IMR-90 (cell line): ENCODE data around the gene SAMD8. TPM values are rescaled to one million over a fixed set of nuclear protein-coding genes. Genes with fewer than 3 reads are reported as not detected.

Experiments used
- ATAC-seq: fragments of 200-7000 bp; cut with Tn5 transposase; 2 replicates; pipeline ENCODE4 v1.9.1; 2020; ENCODE audit warnings: low read depth, mild to moderate bottlenecking, moderate library complexity
- BruUV-seq: library from RNA; stranded (reverse); fragments of 400-500 nt; replicated peaks from 2 replicates; lab custom pipeline; 2021; lab: Mats Ljungman, UMichigan
- CTCF ChIA-PET: fragments of 300-600 bp; formaldehyde crosslinking; extraction: SDS; loops from one replicate; lab custom pipeline; 2021; ENCODE audit warnings: antibody characterized with exemption; lab: Yijun Ruan, JAX
- POLR2A ChIA-PET: fragments of 300-600 bp; sonication (Branson Sonifier 250); formaldehyde crosslinking; loops from one replicate; lab custom pipeline; 2022; ENCODE audit warnings: antibody characterized with exemption; ENCODE audit not compliant: unreplicated experiment; lab: Charles Lee
- DNase-seq: peaks from one replicate; pipeline ENCODE4 v3.0.0; 2013
- H2AFZ ChIP-seq: replicated peaks from 2 replicates; pipeline ENCODE3; 2013; ENCODE audit warnings: low read length, mild to moderate bottlenecking; ENCODE audit not compliant: poor library complexity
- H2AK5ac ChIP-seq: 2 replicates; pipeline ENCODE4 v1.6.1; 2013; ENCODE audit warnings: low read depth, low read length, inconsistent platforms
- H2AK9ac ChIP-seq: replicated peaks from 2 replicates; pipeline ENCODE3; 2013; ENCODE audit warnings: mild to moderate bottlenecking, low read depth, low read length, moderate library complexity; ENCODE audit not compliant: poor library complexity
- H2BK120ac ChIP-seq: 2 replicates; pipeline ENCODE4 v1.6.1; 2013; ENCODE audit warnings: low read depth, low read length, inconsistent platforms
- H2BK15ac ChIP-seq: 3 replicates; pipeline ENCODE4 v1.6.1; 2013; ENCODE audit warnings: low read depth, low read length, inconsistent platforms
- H2BK20ac ChIP-seq: 2 replicates; pipeline ENCODE4 v1.6.1; 2013; ENCODE audit warnings: low read depth, mild to moderate bottlenecking, inconsistent platforms, low read length, moderate library complexity
- H2BK5ac ChIP-seq: 2 replicates; pipeline ENCODE4 v1.6.1; 2013; ENCODE audit warnings: mild to moderate bottlenecking, low read depth, low read length, inconsistent platforms; ENCODE audit not compliant: poor library complexity, severe bottlenecking
- H3K14ac ChIP-seq: replicated peaks from 2 replicates; pipeline ENCODE4 v1.6.1; 2013; ENCODE audit warnings: low read depth, low read length, inconsistent platforms
- H3K18ac ChIP-seq: 2 replicates; pipeline ENCODE4 v1.6.1; 2013; ENCODE audit warnings: low read depth, low read length, control low read depth
- H3K23ac ChIP-seq: 2 replicates; pipeline ENCODE4 v1.6.1; 2013; ENCODE audit warnings: low read depth, low read length, inconsistent platforms
- H3K27ac ChIP-seq: 2 replicates; pipeline ENCODE4 v1.5.1; 2013; ENCODE audit warnings: mild to moderate bottlenecking, control low read depth, low read length; ENCODE audit not compliant: insufficient read depth
- H3K27me3 ChIP-seq: 2 replicates; pipeline ENCODE4 v1.6.1; 2013; ENCODE audit warnings: low read length; ENCODE audit not compliant: control insufficient read depth, insufficient read depth
- H3K36me3 ChIP-seq: 2 replicates; pipeline ENCODE4 v1.6.1; 2013; ENCODE audit warnings: low read length, mixed read lengths; ENCODE audit not compliant: control insufficient read depth, insufficient read depth
- H3K4ac ChIP-seq: 2 replicates; pipeline ENCODE4 v1.6.1; 2013; ENCODE audit warnings: low read depth, low read length, inconsistent platforms
- H3K4me1 ChIP-seq: 2 replicates; pipeline ENCODE4 v1.6.1; 2013; ENCODE audit warnings: low read length, mixed read lengths; ENCODE audit not compliant: control insufficient read depth, insufficient read depth
- H3K4me2 ChIP-seq: 2 replicates; pipeline ENCODE4 v1.6.1; 2013; ENCODE audit warnings: low read depth, mild to moderate bottlenecking, control low read depth, low read length, moderate library complexity
- H3K4me3 ChIP-seq: 2 replicates; pipeline ENCODE4 v1.5.1; 2013; ENCODE audit warnings: low read depth, mild to moderate bottlenecking, control low read depth, low read length, moderate library complexity; ENCODE audit not compliant: insufficient read depth
- H3K56ac ChIP-seq: 2 replicates; pipeline ENCODE4 v1.6.1; 2013; ENCODE audit warnings: low read length, inconsistent platforms; ENCODE audit not compliant: insufficient read depth; ENCODE audit errors: extremely low read depth
- H3K79me1 ChIP-seq, 2 experiments: 2 replicates each; pipeline ENCODE4 v1.6.1; 2013; ENCODE audit warnings: low read length in 2 of 2, inconsistent platforms in 1 of 2, low read depth in 1 of 2
- H3K9ac ChIP-seq: 2 replicates; pipeline ENCODE4 v1.6.1; 2013; ENCODE audit warnings: low read depth, low read length, control low read depth
- H3K9me1 ChIP-seq: 2 replicates; pipeline ENCODE4 v1.6.1; 2013; ENCODE audit warnings: low read length, inconsistent platforms; ENCODE audit not compliant: insufficient read depth
- H3K9me3 ChIP-seq: 2 replicates; pipeline ENCODE4 v1.6.1; 2013; ENCODE audit warnings: low read length; ENCODE audit not compliant: control insufficient read depth, insufficient read depth
- H4K20me1 ChIP-seq: 2 replicates; pipeline ENCODE4 v1.6.1; 2013; ENCODE audit warnings: low read length, inconsistent platforms; ENCODE audit not compliant: insufficient read depth
- H4K5ac ChIP-seq: 2 replicates; pipeline ENCODE4 v1.6.1; 2013; ENCODE audit warnings: mild to moderate bottlenecking, low read depth, low read length, control low read depth
- H4K8ac ChIP-seq, 2 experiments: 2 replicates each; pipeline ENCODE4 v1.6.1; 2013; ENCODE audit warnings: low read depth in 2 of 2, low read length in 2 of 2, control low read depth in 1 of 2, inconsistent platforms in 1 of 2
- H4K91ac ChIP-seq: 2 replicates; pipeline ENCODE4 v1.6.1; 2013; ENCODE audit warnings: low read depth, low read length, inconsistent platforms; ENCODE audit not compliant: insufficient read depth
- BHLHE40 ChIP-seq: fragments of 150-350 bp; IDR thresholded peaks from 2 replicates; pipeline ENCODE4 v1.6.1; 2016; ENCODE audit warnings: mild to moderate bottlenecking, low read depth, low read length
- CEBPB ChIP-seq: IDR thresholded peaks from 2 replicates; pipeline ENCODE4 v1.6.1; 2012; ENCODE audit warnings: low read depth, low read length, improper control_type of control experiment
- CHD1 ChIP-seq: IDR thresholded peaks from 2 replicates; pipeline ENCODE4 v1.6.1; 2012; ENCODE audit warnings: low read depth, low read length, improper control_type of control experiment
- ELK1 ChIP-seq: fragments of 150-350 bp; IDR thresholded peaks from 2 replicates; pipeline ENCODE4 v1.6.1; 2016; ENCODE audit warnings: low read depth, mild to moderate bottlenecking, low read length, moderate library complexity, borderline replicate concordance
- MAFK ChIP-seq: IDR thresholded peaks from 2 replicates; pipeline ENCODE4 v1.6.1; 2012; ENCODE audit warnings: low read depth, low read length, improper control_type of control experiment
- MAZ ChIP-seq: IDR thresholded peaks from 2 replicates; pipeline ENCODE4 v1.6.1; 2012; ENCODE audit warnings: low read depth, mild to moderate bottlenecking, low read length, improper control_type of control experiment, moderate library complexity, borderline replicate concordance
- MXI1 ChIP-seq: IDR thresholded peaks from 2 replicates; pipeline ENCODE4 v1.6.1; 2012; ENCODE audit warnings: low read depth, mild to moderate bottlenecking, low read length, moderate library complexity, borderline replicate concordance
- NFE2L2 ChIP-seq: fragments of 150-350 bp; IDR thresholded peaks from 2 replicates; pipeline ENCODE4 v1.6.1; 2016; ENCODE audit warnings: low read depth, mild to moderate bottlenecking, low read length
- POLR2A ChIP-seq: IDR thresholded peaks from 2 replicates; pipeline ENCODE4 v1.6.1; 2012; ENCODE audit warnings: mild to moderate bottlenecking, low read depth, low read length
- RAD21 ChIP-seq: IDR thresholded peaks from 2 replicates; pipeline ENCODE4 v1.6.1; 2012; ENCODE audit warnings: low read length, improper control_type of control experiment
- RCOR1 ChIP-seq: IDR thresholded peaks from 2 replicates; pipeline ENCODE4 v1.6.1; 2012; ENCODE audit warnings: mild to moderate bottlenecking, low read length, improper control_type of control experiment; ENCODE audit not compliant: insufficient replicate concordance
- RFX5 ChIP-seq: IDR thresholded peaks from 2 replicates; pipeline ENCODE4 v1.8.0; 2012; ENCODE audit warnings: low read depth, mild to moderate bottlenecking, low read length, moderate library complexity
- SMC3 ChIP-seq: fragments of 150-350 bp; IDR thresholded peaks from 2 replicates; pipeline ENCODE4 v1.6.1; 2016; ENCODE audit warnings: low read depth, mild to moderate bottlenecking, antibody characterized with exemption, low read length, moderate library complexity
- WGBS, 2 experiments: methylation state at CpG; one replicate each; pipeline versions ENCODE4 v1.1.5 to v1.1.7; 2013; ENCODE audit warnings: missing lambda C conversion rate in 2 of 2; ENCODE audit not compliant: insufficient read length in 1 of 2; ENCODE audit errors: extremely low coverage in 2 of 2; 5-methylcytosine and 5-hydroxymethylcytosine counted together
- dilution Hi-C: fragments of 300-500 bp; cut with HindIII; formaldehyde crosslinking; loops from one replicate; pipeline ENCODE4 v1.14.3; 2018; ENCODE audit warnings: low sequenced_read_pairs; ENCODE audit not compliant: unreplicated experiment
- in situ Hi-C: fragments of 300-500 bp; cut with MboI; formaldehyde crosslinking; loops from 3 replicates; pipeline ENCODE4 v1.14.3; 2019; ENCODE audit warnings: low sequenced_read_pairs, inconsistent platforms, mixed read lengths
- intact Hi-C: fragments of 100-400 bp; cut with micrococcal nuclease; formaldehyde crosslinking; loops from 2 replicates; pipeline ENCODE4 v1.10.0; 2022
- polyA plus RNA-seq, 3 experiments: library from polyadenylated mRNA; depleted of rRNA; stranded (reverse); fragments of >200 nt; gene quantifications; 2 replicates each; pipeline ENCODE4 v1.2.3, GENCODE V29; 2012; ENCODE audit warnings: low replicate concordance in 1 of 3
- total RNA-seq: library from RNA; depleted of rRNA; stranded (reverse); fragments of >200 nt; gene quantifications from 2 replicates; pipeline ENCODE4 v1.2.3, GENCODE V29; 2012
- TF ChIP-seq, protein P1 (sequence below): fragments of 150-350 bp; IDR thresholded peaks from 2 replicates; pipeline ENCODE4 v1.6.1; 2017; ENCODE audit warnings: mild to moderate bottlenecking, antibody characterized with exemption, low read length, low read depth

Gene SAMD8
- total and polyA plus RNA-seq, 2 of the 4 experiments (the other 2 are of a cell fraction) = 10.1 to 28.7 TPM

GRCh38 chr10:75127471-75127870 is 16.0 kb downstream of the SAMD8 start:
- DNase-seq = peak; percentile 44
- Histone ChIP-seq H4K20me1 (peaks cover 24% of the 10 kb centered on the region; the same call in 1 of the 2 replicates), H2AK5ac (no peak overlapping the region), H3K4me3 (no peak overlapping the region), H3K4me2 (no peak overlapping the region), H2BK20ac (no peak overlapping the region), H3K14ac (no peak overlapping the region), H3K4ac (no peak overlapping the region), H3K18ac (no peak overlapping the region), H2AK9ac (no peak overlapping the region), H4K91ac (no peak overlapping the region), H3K56ac (no peak overlapping the region), H3K79me1 (peaks cover 26 to 79% of the 10 kb centered on the region in 2 experiments), H3K9me1 (peaks cover 6% of the 10 kb centered on the region; the same call in 1 of the 2 replicates), H3K36me3 (peaks cover 16% of the 10 kb centered on the region), H3K9ac (no peak overlapping the region), H3K9me3 (no peaks in the 10 kb centered on the region), H4K5ac (no peak overlapping the region), H3K23ac (no peak overlapping the region), H2AFZ (no peak overlapping the region), H2BK5ac (peak overlapping the region; percentile 57), H2BK120ac (no peak overlapping the region), H2BK15ac (no peak overlapping the region), H3K4me1 (peaks cover 8% of the 10 kb centered on the region), H3K27me3 (no peaks in the 10 kb centered on the region), H3K27ac (no peak overlapping the region), H4K8ac (no peak overlapping the region)
- intact Hi-C loops = loop anchor here (5.0 kb wide), 1 partner anchor 50 kb away; no protein-coding TSS in a partner anchor
- no CpG with 5 or more reads among the region's 2 CpGs for WGBS, 2 experiments
- ChIA-PET POLR2A (no interaction called here), CTCF (no interaction called here)
- no peak for TF ChIP-seq RCOR1
- TF ChIP-seq RFX5 = no peak
- TF ChIP-seq POLR2A = no peak
- TF ChIP-seq SMC3 = no peak
- no peak for TF ChIP-seq CHD1
- TF ChIP-seq NFE2L2 = no peak
- TF ChIP-seq CEBPB = no peak
- no peak for TF ChIP-seq RAD21
- TF ChIP-seq MAZ = no peak
- TF ChIP-seq BHLHE40 = no peak
- TF ChIP-seq MAFK = no peak
- TF ChIP-seq ELK1 = no peak
- no peak for TF ChIP-seq MXI1
- TF ChIP-seq, protein P1, sequence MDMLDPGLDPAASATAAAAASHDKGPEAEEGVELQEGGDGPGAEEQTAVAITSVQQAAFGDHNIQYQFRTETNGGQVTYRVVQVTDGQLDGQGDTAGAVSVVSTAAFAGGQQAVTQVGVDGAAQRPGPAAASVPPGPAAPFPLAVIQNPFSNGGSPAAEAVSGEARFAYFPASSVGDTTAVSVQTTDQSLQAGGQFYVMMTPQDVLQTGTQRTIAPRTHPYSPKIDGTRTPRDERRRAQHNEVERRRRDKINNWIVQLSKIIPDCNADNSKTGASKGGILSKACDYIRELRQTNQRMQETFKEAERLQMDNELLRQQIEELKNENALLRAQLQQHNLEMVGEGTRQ = no peak
- BruUV-seq = no TSS peak
- peak; percentile 59 for ATAC-seq
- dilution Hi-C loops = no loop called here
- in situ Hi-C loops = no loop called here
